Body of pancreas (tissue), 4 donors: ENCODE results near the gene BGN.

Experiments used
- POLR2A ChIP-seq, 3 donors: fragments of 450-650 bp; IDR thresholded peaks; one replicate each; pipeline ENCODE4 v1.6.1; 2016; ENCODE audit warnings: antibody characterized with exemption in 3 of 3, mild to moderate bottlenecking in 2 of 3
- TF ChIP-seq, protein P1 (sequence below), 7 experiments: fragments of 450-650 bp in 4 of 7; fragments of 200-600 bp in 3 of 7; sonication (generic) in 3 of 7; IDR thresholded peaks; one replicate each; pipeline ENCODE4 v1.5.1; 2016 to 2019; ENCODE audit warnings: antibody characterized with exemption in 7 of 7

DNA sequence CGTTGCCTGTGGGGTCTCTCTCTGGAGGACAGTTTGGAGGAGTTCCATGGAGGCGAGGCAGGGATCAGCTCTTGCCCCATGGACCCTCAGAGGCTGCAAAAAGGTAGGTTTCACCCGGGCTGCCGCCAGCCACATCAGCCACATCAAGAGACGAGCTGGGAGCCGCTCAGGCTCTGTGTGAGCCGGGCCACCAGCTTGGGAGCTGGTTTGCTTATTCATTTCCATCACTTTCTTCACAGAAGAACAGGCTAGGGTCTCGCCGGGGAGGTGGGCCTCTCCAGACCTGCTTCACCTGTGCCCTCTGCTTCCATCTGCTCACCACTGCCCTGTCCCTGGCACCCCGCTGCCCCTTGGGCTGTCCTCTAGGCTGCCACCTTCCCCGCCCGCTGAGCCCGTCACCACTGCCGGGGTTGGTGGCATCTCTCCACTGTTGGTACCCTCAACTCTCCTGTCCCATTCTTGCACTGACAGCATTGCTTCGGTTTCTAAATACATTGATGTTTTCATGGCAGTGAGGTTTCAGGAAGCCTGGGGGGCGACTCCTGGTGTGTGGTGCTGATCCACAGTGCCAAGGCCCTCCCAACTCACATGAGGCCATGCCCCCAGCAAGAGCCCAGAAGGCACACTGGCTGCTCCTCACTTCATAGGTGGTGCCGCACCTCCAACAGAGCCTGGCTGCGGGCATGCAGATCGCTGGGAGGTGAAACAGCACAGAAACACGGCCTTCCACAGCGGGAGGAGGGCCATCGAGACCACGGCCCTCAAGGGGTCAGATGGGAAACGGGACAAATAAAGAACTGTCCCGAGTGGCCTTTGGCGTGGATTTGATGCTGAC is 44.4 kb upstream of the BGN start:
- TF ChIP-seq, protein P1, sequence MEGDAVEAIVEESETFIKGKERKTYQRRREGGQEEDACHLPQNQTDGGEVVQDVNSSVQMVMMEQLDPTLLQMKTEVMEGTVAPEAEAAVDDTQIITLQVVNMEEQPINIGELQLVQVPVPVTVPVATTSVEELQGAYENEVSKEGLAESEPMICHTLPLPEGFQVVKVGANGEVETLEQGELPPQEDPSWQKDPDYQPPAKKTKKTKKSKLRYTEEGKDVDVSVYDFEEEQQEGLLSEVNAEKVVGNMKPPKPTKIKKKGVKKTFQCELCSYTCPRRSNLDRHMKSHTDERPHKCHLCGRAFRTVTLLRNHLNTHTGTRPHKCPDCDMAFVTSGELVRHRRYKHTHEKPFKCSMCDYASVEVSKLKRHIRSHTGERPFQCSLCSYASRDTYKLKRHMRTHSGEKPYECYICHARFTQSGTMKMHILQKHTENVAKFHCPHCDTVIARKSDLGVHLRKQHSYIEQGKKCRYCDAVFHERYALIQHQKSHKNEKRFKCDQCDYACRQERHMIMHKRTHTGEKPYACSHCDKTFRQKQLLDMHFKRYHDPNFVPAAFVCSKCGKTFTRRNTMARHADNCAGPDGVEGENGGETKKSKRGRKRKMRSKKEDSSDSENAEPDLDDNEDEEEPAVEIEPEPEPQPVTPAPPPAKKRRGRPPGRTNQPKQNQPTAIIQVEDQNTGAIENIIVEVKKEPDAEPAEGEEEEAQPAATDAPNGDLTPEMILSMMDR (IDR thresholded peaks at IDR 0.05), result no peak
- TF ChIP-seq POLR2A (IDR thresholded peaks at IDR 0.05), result no peak
